ENCODE data around the gene TGFB1I1.

Gene TGFB1I1

GRCh38 chr16:31501226-31501965, 29.4 kb downstream of the TGFB1I1 start:
- TF ChIP-seq RAD21 (IDR thresholded peaks at IDR 0.05; ENCODE audit: low read depth), result no peak
- no peak for TF ChIP-seq NFIC (IDR thresholded peaks at IDR 0.05)
- no peak for TF ChIP-seq TEAD4 (IDR thresholded peaks at IDR 0.05)
- TF ChIP-seq CREB1 (IDR thresholded peaks at IDR 0.05; ENCODE audit: low read depth), result no peak
- no peak for TF ChIP-seq EP300 (IDR thresholded peaks at IDR 0.05; ENCODE audit: borderline replicate concordance)

- TF ChIP-seq EGR1 (IDR thresholded peaks at IDR 0.05) (no peak), CEBPB (IDR thresholded peaks at IDR 0.05) (no peak), USF1 (IDR thresholded peaks at IDR 0.05) (no peak), CREB1 (IDR thresholded peaks at IDR 0.05; ENCODE audit: low read depth) (no peak), TCF12 (IDR thresholded peaks at IDR 0.05; ENCODE audit: low read depth) (no peak), TEAD4 (IDR thresholded peaks at IDR 0.05) (no peak), TAF1 (IDR thresholded peaks at IDR 0.05; ENCODE audit: low read depth) (no peak), NFIC (IDR thresholded peaks at IDR 0.05) (no peak), MAX (IDR thresholded peaks at IDR 0.05) (no peak), YY1 (IDR thresholded peaks at IDR 0.05; ENCODE audit: low read depth) (no peak), RAD21 (IDR thresholded peaks at IDR 0.05; ENCODE audit: low read depth) (no peak), EP300 (IDR thresholded peaks at IDR 0.05; ENCODE audit: borderline replicate concordance) (no peak), ZBTB7A (IDR thresholded peaks at IDR 0.05; ENCODE audit: low read depth) (no peak), REST (IDR thresholded peaks at IDR 0.05; ENCODE audit: low read depth) (no peak)
Measured at GRCh38 chr16:31501966-31502348, 30.0 kb downstream of the TGFB1I1 start.

GRCh38 chr16:31502981-31503380, 31.0 kb downstream of the TGFB1I1 start:
- no peak for TF ChIP-seq EP300 (IDR thresholded peaks at IDR 0.05; ENCODE audit: borderline replicate concordance)
- no peak for TF ChIP-seq YY1 (IDR thresholded peaks at IDR 0.05; ENCODE audit: low read depth)
- no peak for TF ChIP-seq MAX (IDR thresholded peaks at IDR 0.05)
- no peak for TF ChIP-seq TAF1 (IDR thresholded peaks at IDR 0.05; ENCODE audit: low read depth)
- TF ChIP-seq EGR1 (IDR thresholded peaks at IDR 0.05), result no peak
- no peak for TF ChIP-seq FOXM1 (IDR thresholded peaks at IDR 0.05; ENCODE audit: borderline replicate concordance, low read depth)
- no peak for TF ChIP-seq RAD21 (IDR thresholded peaks at IDR 0.05; ENCODE audit: low read depth)
- TF ChIP-seq NFIC (IDR thresholded peaks at IDR 0.05), result no peak
- TF ChIP-seq TCF12 (IDR thresholded peaks at IDR 0.05; ENCODE audit: low read depth), result no peak
- TF ChIP-seq USF1 (IDR thresholded peaks at IDR 0.05), result no peak
- no peak for TF ChIP-seq REST (IDR thresholded peaks at IDR 0.05; ENCODE audit: low read depth)
- TF ChIP-seq ZBTB7A (IDR thresholded peaks at IDR 0.05; ENCODE audit: low read depth), result no peak
- no peak for TF ChIP-seq TEAD4 (IDR thresholded peaks at IDR 0.05)
- no peak for TF ChIP-seq CREB1 (IDR thresholded peaks at IDR 0.05; ENCODE audit: low read depth)

- TF ChIP-seq NFIC (IDR thresholded peaks at IDR 0.05), result no peak
- TF ChIP-seq RAD21 (IDR thresholded peaks at IDR 0.05; ENCODE audit: low read depth), result no peak
- no peak for TF ChIP-seq MAX (IDR thresholded peaks at IDR 0.05)
- TF ChIP-seq FOXM1 (IDR thresholded peaks at IDR 0.05; ENCODE audit: borderline replicate concordance, low read depth), result no peak
- TF ChIP-seq TEAD4 (IDR thresholded peaks at IDR 0.05), result no peak
- TF ChIP-seq TAF1 (IDR thresholded peaks at IDR 0.05; ENCODE audit: low read depth), result no peak
- no peak for TF ChIP-seq USF1 (IDR thresholded peaks at IDR 0.05)
Measured at GRCh38 chr16:31504159-31504558, 32.2 kb downstream of the TGFB1I1 start.

- TF ChIP-seq MAX (IDR thresholded peaks at IDR 0.05) (no peak), USF1 (IDR thresholded peaks at IDR 0.05) (no peak), CREB1 (IDR thresholded peaks at IDR 0.05; ENCODE audit: low read depth) (no peak), FOXM1 (IDR thresholded peaks at IDR 0.05; ENCODE audit: borderline replicate concordance, low read depth) (no peak), EP300 (IDR thresholded peaks at IDR 0.05; ENCODE audit: borderline replicate concordance) (no peak), YY1 (IDR thresholded peaks at IDR 0.05; ENCODE audit: low read depth) (no peak), EGR1 (IDR thresholded peaks at IDR 0.05) (no peak), TCF12 (IDR thresholded peaks at IDR 0.05; ENCODE audit: low read depth) (no peak)
Measured at GRCh38 chr16:31505483-31505882, 33.5 kb downstream of the TGFB1I1 start.

Measured in Ishikawa (cell line).